Epithelial cell of proximal tubule (primary cell): Measurements from ENCODE around the gene KIF22. TPM values are rescaled to one million over a fixed set of nuclear protein-coding genes. Genes with fewer than 3 reads are reported as not detected.
"Not testable (repeated sequence)": the region's sequence is repeated elsewhere in the genome, so short reads cannot be mapped to it uniquely, and the experiment has no call there.

Experiments used
- DNase-seq: peaks from one replicate; pipeline ENCODE4 v3.0.0-alpha.2; 2011; ENCODE audit warnings: low read depth
- H3K4me3 ChIP-seq: 2 replicates; pipeline ENCODE4 v1.5.1; 2011; ENCODE audit warnings: low read depth, mild to moderate bottlenecking, low read length
- total RNA-seq: library from RNA; depleted of rRNA; stranded (reverse); fragments of >200 nt; gene quantifications from 2 replicates; pipeline ENCODE4 v1.2.3, GENCODE V29; 2015
- TF ChIP-seq, protein P1 (sequence below): conservative IDR thresholded peaks from 2 replicates; pipeline ENCODE4 v1.5.1; 2012; ENCODE audit warnings: low read depth, mild to moderate bottlenecking, low read length

KIF22 gene
- total RNA-seq, 1 donor from 2014 or later: 105 TPM

DNA sequence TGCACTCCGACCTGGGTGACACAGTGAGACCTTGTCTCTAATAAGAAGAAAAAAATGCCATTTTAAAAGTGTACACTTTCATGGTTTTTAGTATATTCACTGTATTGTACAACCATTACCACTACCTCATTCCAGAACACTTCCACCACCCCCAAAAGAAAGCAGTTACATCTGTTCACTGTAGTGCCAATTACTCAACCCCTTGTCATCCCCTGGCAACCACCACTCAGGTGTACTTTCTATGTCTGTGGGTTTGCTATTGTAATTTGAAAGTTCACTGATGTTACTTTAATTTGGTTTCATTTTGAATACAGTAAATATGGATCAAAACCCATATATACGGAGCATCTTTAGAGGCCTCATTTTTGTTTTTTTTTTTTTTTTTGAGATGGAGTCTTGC lies 6.4 kb upstream of the KIF22 start:
- H3K4me3 ChIP-seq: no peak overlapping the region
- TF ChIP-seq, protein P1, sequence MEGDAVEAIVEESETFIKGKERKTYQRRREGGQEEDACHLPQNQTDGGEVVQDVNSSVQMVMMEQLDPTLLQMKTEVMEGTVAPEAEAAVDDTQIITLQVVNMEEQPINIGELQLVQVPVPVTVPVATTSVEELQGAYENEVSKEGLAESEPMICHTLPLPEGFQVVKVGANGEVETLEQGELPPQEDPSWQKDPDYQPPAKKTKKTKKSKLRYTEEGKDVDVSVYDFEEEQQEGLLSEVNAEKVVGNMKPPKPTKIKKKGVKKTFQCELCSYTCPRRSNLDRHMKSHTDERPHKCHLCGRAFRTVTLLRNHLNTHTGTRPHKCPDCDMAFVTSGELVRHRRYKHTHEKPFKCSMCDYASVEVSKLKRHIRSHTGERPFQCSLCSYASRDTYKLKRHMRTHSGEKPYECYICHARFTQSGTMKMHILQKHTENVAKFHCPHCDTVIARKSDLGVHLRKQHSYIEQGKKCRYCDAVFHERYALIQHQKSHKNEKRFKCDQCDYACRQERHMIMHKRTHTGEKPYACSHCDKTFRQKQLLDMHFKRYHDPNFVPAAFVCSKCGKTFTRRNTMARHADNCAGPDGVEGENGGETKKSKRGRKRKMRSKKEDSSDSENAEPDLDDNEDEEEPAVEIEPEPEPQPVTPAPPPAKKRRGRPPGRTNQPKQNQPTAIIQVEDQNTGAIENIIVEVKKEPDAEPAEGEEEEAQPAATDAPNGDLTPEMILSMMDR: no peak
- DNase-seq: no peak

DNA sequence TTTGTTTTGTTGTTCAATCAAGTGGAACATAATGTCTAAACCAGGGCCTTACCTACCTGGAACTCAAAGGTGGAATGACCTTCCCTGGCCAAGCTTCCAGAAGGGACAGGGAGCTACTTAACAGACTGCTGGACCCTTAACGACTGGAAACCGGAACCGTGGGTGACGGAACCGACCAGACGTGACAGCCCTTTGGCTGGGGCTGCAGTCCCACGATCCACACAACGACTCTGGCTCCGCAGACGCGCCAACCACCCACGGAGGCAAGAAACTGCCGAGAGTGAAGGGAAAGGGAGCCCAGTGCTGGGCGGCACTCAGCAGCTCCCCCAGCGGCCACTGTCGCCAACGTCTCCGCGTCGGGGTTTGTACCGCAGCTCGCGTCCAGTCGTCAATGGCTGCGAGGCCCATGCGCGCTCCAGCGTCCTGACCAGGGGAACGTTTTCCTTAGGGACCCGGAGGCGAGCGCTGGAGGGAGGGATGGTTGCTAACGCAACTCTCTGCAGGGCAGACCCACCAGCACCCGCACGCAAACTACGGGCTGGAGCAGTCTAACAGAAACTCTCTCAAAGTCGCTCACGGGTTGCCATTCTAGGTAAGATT lies 5.5 kb upstream of the KIF22 start:
- H3K4me3 ChIP-seq: peak overlapping the region; percentile 38

DNA sequence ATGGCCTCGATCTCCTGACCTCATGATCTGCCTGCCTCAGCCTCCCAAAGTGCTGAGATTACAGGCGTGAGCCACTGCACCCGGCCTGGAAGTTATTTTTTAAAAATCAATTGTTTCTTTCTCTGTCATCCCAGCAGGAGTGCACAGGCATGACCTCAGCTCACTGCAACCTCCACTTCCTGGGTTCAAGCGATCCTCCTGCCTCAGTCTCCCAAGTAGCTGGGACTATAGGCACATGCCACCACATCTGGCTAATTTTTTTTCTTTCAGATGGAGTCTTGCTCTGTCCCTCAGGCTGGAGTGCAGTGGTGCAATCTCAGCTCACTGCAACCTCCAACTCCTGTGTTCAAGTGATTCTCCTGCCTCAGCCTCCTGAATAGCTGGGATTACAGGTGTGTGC lies 3.4 kb upstream of the KIF22 start:
- H3K4me3 ChIP-seq, DNase-seq: not testable (repeated sequence)

More for the DNA sequence above, 5.5 kb upstream of the KIF22 start:
- no peak for DNase-seq
- TF ChIP-seq, protein P1: peak; percentile 78

DNA sequence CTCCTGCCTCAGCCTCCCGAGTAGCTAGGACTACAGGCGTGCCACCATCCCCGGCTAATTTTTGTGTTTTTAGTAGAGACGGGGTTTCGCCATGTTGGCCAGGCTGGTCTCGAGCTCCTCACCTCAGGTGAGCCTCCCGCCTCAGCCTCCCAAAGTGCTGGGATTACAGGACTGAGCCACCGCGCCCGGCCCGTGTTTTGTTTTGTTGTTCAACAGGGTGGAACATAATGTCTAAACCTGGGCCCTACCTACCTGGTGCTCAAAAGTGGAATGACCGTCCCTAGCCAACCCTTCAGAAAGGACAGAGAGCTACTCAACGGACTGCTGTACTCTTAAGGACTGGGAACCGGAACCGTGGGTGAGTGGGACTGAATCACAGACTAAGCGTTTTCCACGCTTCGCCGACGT lies 772 bp upstream of the KIF22 start:
- no peak for DNase-seq
- TF ChIP-seq, protein P1: no peak
- peak overlapping the region; percentile 97 for H3K4me3 ChIP-seq

DNA sequence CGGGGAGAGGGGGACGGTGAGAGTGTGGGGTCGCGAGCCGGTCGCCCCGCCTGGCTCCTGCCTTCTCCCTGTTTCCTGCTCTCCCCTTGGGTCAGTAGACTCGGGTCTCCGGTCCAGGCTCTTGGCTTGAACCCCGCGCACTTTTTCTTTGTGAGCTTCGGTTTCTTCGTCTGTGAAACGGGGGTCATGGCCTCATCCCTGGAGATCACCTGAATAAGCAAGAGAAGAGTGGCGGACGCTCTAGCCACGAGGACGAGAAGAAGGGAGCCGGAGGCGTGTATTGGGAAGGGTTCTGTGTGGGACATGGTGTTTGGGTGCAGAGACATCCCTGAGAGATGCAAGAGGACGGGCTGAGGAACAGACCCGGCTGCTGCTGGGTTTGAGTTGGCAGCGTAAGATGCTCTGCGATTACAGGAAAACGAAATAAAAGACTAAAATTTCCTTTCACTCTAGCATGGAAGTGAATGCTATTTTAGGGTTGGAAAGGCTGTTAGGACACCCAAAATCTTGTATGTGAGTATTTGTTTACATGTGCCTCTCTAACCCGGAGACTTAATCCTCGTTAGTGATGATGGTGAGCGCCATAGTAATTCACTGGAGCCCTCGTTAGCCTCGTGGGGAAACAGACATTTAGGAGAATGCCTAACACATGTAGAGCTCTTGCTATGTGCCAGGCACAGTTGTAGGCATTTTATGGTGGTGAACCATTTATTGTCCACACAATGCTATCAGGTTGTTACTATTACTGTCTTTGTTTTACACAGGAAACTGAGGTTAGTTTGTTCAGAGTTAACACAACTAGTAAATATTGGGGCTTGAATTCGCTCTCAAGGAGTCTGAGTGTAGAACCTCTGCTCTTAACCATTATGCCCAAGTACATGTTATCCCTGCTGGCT lies 646 bp downstream of the KIF22 start:
- TF ChIP-seq, protein P1: no peak
- peak overlapping the region; percentile 97 for H3K4me3 ChIP-seq
- DNase-seq: no peak

DNA sequence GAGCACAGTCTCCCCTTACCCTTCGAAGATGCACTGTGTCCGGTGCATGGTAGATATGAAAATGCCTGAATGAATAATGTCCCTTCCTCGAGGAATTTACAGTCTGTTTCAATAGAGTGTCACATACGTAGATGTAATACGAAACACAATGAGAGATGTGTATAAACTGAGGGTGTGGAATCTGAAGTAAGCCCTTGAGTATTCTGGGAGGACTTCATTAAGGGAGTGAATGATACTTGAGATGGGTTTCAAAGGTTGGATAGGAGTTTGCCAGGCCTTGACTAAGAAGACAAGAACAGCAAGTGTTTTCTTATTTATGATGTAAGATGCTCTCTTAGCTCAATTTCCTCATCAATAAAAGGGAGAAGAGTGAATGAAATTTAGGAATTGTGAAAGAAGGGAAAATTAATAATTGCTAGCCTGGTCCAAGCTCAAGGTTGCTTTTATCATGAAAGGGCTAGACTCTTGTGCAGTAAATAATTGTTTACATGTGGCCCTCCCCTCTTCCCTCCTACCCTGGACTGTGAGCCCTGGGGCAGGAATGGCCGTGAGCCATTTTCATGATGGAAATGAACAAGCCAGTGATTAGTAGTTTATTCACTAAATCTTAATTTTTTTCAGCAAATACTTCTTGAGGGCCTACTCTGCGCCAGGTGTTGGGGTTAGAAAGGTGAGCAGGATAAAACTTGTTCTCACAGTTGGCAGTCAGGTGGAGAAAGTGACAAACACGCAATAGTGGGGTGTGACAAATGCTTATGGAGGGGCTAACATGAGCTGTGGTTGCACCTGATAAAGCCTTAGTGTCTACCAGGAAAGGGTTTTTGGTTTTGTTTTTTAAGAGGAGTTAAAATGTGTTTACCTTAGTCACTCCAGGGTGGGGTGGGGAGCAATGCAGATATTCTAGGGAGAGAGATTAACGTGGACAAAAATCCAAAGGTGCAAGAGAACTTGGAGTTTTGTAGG lies 1.6 kb downstream of the KIF22 start:
- DNase-seq: no peak
- H3K4me3 ChIP-seq: peak overlapping the region; percentile 97
- TF ChIP-seq, protein P1: no peak

DNA sequence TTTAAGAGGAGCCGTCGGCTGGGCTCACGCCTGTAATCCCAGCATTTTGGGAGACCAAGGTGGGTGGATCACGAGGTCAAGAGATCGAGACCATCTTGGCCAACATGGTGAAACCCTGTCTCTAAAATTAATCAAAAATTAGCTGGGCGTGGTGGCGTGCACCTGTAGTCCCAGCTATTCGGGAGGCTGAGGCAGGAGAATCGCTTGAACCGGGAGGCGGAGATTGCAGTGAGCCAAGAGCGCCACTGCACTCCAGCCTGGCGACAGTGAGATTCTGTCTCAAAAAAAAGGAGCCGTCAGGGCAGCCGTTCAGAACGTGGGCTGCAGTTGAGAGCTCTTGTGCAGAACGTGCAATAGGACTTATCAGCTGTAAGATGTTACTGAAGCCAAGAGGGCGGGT lies 2.6 kb downstream of the KIF22 start:
- not testable (repeated sequence) for DNase-seq, H3K4me3 ChIP-seq
